Neutrophil (primary cell): ENCODE results near the gene APOO.
A peak's percentile ranks its signal among the peaks of the same experiment; 100 is the strongest.

Experiments
- H3K27ac ChIP-seq: fragments of 200-600 bp; sonication (generic); 2 replicates; pipeline ENCODE4 v1.5.1; 2016; ENCODE audit warnings: mild to moderate bottlenecking, moderate library complexity
- H3K27me3 ChIP-seq: fragments of 200-600 bp; sonication (generic); 2 replicates; pipeline ENCODE4 v1.6.0; 2016; ENCODE audit warnings: mild to moderate bottlenecking
- H3K36me3 ChIP-seq: fragments of 200-600 bp; sonication (generic); 2 replicates; pipeline ENCODE4 v1.5.1; 2017
- H3K4me1 ChIP-seq, 2 experiments: fragments of 200-600 bp in 1 of 2; sonication (generic) in 1 of 2; 1 replicate in 1 of 2; 2 replicates in 1 of 2; pipeline versions ENCODE4 v1.5.1 to v1.6.1; 2013 to 2016; ENCODE audit warnings: low read depth in 1 of 2, low read length in 1 of 2, mild to moderate bottlenecking in 1 of 2, moderate library complexity in 1 of 2; ENCODE audit not compliant: control insufficient read depth in 1 of 2, insufficient read depth in 1 of 2
- H3K4me3 ChIP-seq, 2 experiments: fragments of 200-600 bp in 1 of 2; sonication (generic) in 1 of 2; 1 replicate in 1 of 2; 2 replicates in 1 of 2; pipeline ENCODE4 v1.5.1; 2013 to 2016; ENCODE audit warnings: low read depth in 1 of 2, low read length in 1 of 2, mild to moderate bottlenecking in 1 of 2, moderate library complexity in 1 of 2
- H3K9me3 ChIP-seq: fragments of 200-600 bp; sonication (generic); 2 replicates; pipeline ENCODE4 v1.5.1; 2016
- TF ChIP-seq, protein P1 (sequence below): fragments of 200-600 bp; sonication (generic); IDR thresholded peaks from 2 replicates; pipeline ENCODE4 v1.5.1; 2016; ENCODE audit warnings: antibody characterized with exemption

APOO gene

GRCh38 chrX:23919706-23920320, 12.1 kb upstream of the APOO start:
- Histone ChIP-seq H3K9me3 (no peaks in the 10 kb centered on the region), H3K4me3 (no peak overlapping the region), H3K36me3 (no peaks in the 10 kb centered on the region), H3K27ac (no peak overlapping the region), H3K4me1 (no peaks in the 10 kb centered on the region), H3K27me3 (no peaks in the 10 kb centered on the region)
- TF ChIP-seq, protein P1, sequence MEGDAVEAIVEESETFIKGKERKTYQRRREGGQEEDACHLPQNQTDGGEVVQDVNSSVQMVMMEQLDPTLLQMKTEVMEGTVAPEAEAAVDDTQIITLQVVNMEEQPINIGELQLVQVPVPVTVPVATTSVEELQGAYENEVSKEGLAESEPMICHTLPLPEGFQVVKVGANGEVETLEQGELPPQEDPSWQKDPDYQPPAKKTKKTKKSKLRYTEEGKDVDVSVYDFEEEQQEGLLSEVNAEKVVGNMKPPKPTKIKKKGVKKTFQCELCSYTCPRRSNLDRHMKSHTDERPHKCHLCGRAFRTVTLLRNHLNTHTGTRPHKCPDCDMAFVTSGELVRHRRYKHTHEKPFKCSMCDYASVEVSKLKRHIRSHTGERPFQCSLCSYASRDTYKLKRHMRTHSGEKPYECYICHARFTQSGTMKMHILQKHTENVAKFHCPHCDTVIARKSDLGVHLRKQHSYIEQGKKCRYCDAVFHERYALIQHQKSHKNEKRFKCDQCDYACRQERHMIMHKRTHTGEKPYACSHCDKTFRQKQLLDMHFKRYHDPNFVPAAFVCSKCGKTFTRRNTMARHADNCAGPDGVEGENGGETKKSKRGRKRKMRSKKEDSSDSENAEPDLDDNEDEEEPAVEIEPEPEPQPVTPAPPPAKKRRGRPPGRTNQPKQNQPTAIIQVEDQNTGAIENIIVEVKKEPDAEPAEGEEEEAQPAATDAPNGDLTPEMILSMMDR = no peak

- Histone ChIP-seq H3K27me3 (no peaks in the 10 kb centered on the region), H3K4me1 (no peaks in the 10 kb centered on the region), H3K9me3 (no peaks in the 10 kb centered on the region), H3K27ac (no peak overlapping the region), H3K4me3 (no peak overlapping the region), H3K36me3 (no peaks in the 10 kb centered on the region)
- TF ChIP-seq, protein P1 = no peak
Measured at GRCh38 chrX:23919148-23919547, 11.4 kb upstream of the APOO start.

- no peak overlapping the region for H3K4me3 ChIP-seq
- TF ChIP-seq, protein P1 = no peak
Measured at GRCh38 chrX:23911126-23911835, 3.5 kb upstream of the APOO start.

DNA sequence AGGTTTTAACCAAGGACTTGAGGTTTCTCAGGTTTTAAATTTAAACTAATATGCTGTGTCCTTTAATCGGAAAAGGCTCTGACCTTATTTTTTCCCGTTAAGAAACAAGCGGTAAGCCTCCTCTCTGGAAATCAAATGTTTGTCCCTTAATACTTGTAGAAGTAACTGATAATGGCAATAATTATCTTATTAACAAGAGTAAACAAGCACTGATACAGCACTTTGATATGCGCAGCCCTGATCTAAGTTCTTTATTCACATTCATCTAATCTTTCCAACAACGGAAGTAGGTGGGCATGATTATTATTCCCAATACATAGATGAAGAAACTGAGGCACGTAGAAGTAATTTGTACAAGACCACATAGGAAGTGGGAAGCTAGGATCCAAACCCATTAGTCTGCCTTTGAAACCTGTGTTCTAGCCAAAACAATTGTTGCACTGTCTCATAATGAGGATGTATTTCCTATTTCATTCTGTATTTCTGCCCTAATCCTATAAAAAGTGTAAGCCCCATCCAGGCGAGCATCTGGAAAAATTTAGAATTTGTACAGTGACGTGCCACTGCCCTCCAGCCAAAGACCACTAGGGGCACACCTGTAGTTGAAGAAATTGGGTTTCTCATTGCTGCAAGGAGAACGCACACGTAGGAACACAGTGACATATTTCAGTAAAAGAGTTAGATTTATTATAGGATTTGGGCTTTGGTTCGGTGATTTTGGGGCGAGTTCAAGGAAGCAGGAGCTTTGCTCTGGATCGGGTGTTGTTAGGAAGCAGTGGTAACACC, 674 bp upstream of the APOO start:
- no peaks in the 10 kb centered on the region for H3K27me3 ChIP-seq
- H3K36me3 ChIP-seq = no peaks in the 10 kb centered on the region
- H3K4me1 ChIP-seq = peaks cover 19 to 38% of the 10 kb centered on the region in 2 experiments
- H3K4me3 ChIP-seq = peak overlapping the region; percentile 68 to 69
- peak overlapping the region; percentile 93 for H3K27ac ChIP-seq
- H3K9me3 ChIP-seq = no peaks in the 10 kb centered on the region
- TF ChIP-seq, protein P1 = peak; percentile 11

More at GRCh38 chrX:23911126-23911835, 3.5 kb upstream of the APOO start:
- Histone ChIP-seq H3K27me3 (no peaks in the 10 kb centered on the region), H3K9me3 (no peaks in the 10 kb centered on the region), H3K27ac (peak overlapping the region; percentile 42), H3K36me3 (no peaks in the 10 kb centered on the region), H3K4me1 (peaks cover 19 to 38% of the 10 kb centered on the region in 2 experiments)

- TF ChIP-seq, protein P1 = no peak
- peak overlapping the region; percentile 93 for H3K27ac ChIP-seq
- H3K36me3 ChIP-seq = no peaks in the 10 kb centered on the region
- no peaks in the 10 kb centered on the region for H3K27me3 ChIP-seq
- peak overlapping the region; percentile 68 to 69 for H3K4me3 ChIP-seq
- no peaks in the 10 kb centered on the region for H3K9me3 ChIP-seq
- H3K4me1 ChIP-seq = peaks cover 24 to 42% of the 10 kb centered on the region in 2 experiments
Measured at GRCh38 chrX:23907111-23907497, 634 bp downstream of the APOO start.
